Dedifferentiated amniotic fluid mesenchymal stem cell (primary cell): Measurements from ENCODE around the gene OR4K14.
"Not testable (repeated sequence)": the region's sequence is repeated elsewhere in the genome, so short reads cannot be mapped to it uniquely, and the experiment has no call there.

Experiments used
- DNase-seq: peaks from one replicate; pipeline ENCODE4 v3.0.0-alpha.2; 2016; ENCODE audit errors: extremely low spot score

The OR4K14 gene, protein sequence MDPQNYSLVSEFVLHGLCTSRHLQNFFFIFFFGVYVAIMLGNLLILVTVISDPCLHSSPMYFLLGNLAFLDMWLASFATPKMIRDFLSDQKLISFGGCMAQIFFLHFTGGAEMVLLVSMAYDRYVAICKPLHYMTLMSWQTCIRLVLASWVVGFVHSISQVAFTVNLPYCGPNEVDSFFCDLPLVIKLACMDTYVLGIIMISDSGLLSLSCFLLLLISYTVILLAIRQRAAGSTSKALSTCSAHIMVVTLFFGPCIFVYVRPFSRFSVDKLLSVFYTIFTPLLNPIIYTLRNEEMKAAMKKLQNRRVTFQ

GRCh38 chr14:20019257-20019865 lies at the start of gene OR4K14:
Gene OR4K14, minus strand, starts transcription at chr14:20019307. Its CDS starts 4,114 bp downstream, at chr14:20015193.
- DNase-seq = no peak

GRCh38 chr14:20059745-20060144 lies 40.6 kb upstream of the OR4K14 start, which contains the start of gene OR4L1:
Gene OR4L1, plus strand, starts transcription at chr14:20060045. Its CDS starts 0 bp downstream, at chr14:20060045.
- DNase-seq = no peak

DNA sequence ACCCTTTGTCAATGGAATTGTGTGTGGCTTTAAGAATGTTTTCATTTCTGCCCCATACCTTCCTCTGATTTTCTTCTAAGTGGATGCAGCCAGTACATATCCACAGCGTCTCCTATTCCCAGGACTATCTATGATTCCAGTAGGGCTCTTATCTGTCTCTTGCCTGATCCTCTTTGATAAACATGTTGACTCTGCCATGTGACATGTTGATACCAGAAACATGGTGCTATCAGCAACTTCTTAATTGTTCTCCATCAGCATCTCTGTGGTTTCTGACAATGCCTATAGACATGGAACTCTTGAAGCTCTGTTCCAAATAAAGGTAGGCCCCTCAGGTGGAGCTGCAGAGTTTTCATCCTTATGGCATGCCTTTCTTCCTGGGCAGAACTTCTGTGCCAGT lies 29.1 kb upstream of the OR4K14 start:
- no peak for DNase-seq

DNA sequence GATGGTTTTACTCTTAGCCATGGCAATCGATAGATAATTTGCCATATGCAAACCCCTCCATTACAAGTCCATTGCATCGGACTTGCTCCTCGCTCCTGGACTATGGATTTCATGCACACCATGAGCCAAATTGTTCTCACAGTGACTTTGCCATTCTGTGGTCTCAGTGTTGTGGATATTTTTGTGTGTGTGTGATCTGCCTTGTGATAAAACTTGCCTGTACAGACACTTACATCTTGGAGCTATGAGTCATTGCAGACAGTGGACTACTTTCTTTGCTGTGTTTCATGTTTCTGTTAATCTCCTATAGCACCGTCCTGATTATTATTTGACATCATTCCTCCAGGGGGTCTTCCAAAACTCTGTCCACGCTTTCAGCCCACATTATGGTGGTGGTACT lies 25.1 kb upstream of the OR4K14 start:
- no peak for DNase-seq

GRCh38 chr14:20035938-20036337 lies 16.8 kb upstream of the OR4K14 start, which contains the start of gene OR4K13:
Gene OR4K13, minus strand, starts transcription at chr14:20036038. Its CDS starts 1,280 bp downstream, at chr14:20034758.
- DNase-seq = no peak

DNA sequence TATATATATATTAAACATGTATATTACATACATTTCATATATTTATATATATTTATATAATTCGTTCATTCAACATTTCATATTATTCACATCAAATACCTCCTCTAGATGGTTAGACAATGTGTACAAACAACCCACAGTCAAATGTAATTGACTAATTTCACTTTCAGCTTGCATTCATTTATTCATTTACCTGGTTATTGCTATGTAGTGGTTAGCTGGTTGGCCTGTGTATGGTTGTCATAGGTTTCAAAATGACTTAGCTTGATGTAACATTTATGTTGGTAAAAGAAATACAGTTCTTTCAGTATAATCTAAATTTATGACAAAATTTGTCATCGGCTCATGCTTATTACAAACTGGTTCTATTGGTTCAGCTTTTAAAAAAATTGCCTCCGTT lies 16.3 kb upstream of the OR4K14 start:
- no peak for DNase-seq

GRCh38 chr14:20031058-20031457 lies 12.0 kb upstream of the OR4K14 start:
- DNase-seq = no peak

GRCh38 chr14:20008156-20008555 lies 11.0 kb downstream of the OR4K14 start:
- DNase-seq = no peak

- DNase-seq = no peak
Measured at GRCh38 chr14:20002319-20002718, 16.8 kb downstream of the OR4K14 start.

DNA sequence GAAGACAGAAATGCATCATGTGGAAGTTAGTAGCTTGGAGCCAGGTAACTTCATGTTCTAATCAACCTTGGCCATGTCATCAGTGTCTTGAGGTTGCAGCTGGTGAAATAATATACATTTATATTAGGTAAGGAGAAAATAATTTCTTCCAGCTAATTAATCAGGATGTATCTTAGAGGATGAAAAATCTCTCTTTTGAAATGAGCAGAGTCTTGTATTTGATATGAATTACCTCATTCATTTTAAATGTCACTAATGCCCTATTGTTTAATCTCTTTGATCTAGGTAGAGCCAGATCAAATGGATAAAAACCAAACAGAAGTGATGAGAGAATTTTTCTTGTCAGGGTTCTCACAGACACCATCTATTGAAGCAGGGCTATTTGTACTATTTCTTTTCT lies 17.2 kb downstream of the OR4K14 start, which contains the start of gene OR4Q2:
TSS of gene OR4Q2 (plus strand) at position 301 of the 400 bp plus-strand sequence.
- DNase-seq = no peak

- no peak for DNase-seq
Measured at GRCh38 chr14:19993438-19993837, 25.7 kb downstream of the OR4K14 start.

DNA sequence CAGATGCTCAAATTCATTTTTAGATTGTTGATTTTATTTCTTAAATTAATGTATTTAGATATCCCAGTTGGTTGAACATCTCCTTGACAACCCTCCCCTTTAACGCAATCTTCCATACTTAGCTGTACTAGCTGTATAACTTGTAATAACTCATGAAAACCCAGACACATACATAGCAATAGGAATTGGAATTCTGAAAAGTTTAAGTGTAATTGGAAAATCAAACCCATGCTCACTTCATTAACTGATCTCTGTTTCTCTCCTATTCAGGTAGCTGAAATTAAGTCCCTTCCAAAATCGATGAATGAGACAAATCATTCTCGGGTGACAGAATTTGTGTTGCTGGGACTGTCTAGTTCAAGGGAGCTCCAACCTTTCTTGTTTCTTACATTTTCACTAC lies 43.8 kb downstream of the OR4K14 start, which contains the start of gene OR4K15:
TSS of gene OR4K15 (plus strand) at position 301 of the 400 bp plus-strand sequence. CDS start at position 301, 0 bp downstream.
- no peak for DNase-seq

DNA sequence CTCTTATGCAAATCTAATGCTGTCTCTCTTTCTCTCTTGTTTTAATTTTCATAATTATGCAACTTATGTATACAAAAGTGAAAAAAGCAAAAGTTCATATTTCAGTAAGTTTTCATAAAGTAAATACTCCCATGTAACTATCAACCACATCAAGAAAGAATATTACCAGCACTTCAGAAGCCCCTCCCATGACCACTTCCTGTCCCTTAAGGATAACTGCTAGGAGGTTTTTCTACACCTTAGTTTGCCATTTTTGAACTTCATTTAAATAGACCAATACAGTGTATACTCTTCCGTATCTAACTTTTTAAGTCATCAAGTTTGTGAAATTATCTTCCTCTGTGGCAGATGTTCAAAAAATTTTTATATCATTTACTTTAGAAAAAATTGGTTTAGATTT lies 44.3 kb downstream of the OR4K14 start:
- no peak for DNase-seq

DNA sequence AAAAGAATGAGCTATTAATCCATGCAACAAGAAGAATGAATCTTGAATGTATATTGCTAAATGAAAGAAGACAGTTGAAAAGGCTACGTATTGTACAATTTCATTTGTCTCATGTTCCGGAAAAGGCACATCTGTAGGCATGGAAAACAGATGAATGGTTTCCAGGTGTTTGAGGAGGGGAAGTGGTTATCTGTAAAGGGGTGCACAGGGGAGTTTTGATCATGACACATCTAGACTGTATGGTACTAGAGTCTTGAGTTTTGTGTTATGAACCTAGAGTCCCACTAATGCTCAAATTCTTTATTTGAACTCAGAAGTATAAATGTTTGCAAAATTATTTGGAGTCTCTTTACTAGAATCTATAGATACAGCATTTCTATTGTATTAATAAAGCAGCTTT lies 49.4 kb downstream of the OR4K14 start:
- DNase-seq = not testable (repeated sequence)
